IMR-90 (cell line): Measurements from ENCODE around the gene MRTFB. TPM values are rescaled to one million over a fixed set of nuclear protein-coding genes. Genes with fewer than 3 reads are reported as not detected.

Experiments
- ATAC-seq: fragments of 200-7000 bp; cut with Tn5 transposase; 2 replicates; pipeline ENCODE4 v1.9.1; 2020; ENCODE audit warnings: low read depth, mild to moderate bottlenecking, moderate library complexity
- BruUV-seq: library from RNA; stranded (reverse); fragments of 400-500 nt; replicated peaks from 2 replicates; lab custom pipeline; 2021; lab: Mats Ljungman, UMichigan
- CTCF ChIA-PET: fragments of 300-600 bp; formaldehyde crosslinking; extraction: SDS; loops from one replicate; lab custom pipeline; 2021; ENCODE audit warnings: antibody characterized with exemption; lab: Yijun Ruan, JAX
- POLR2A ChIA-PET: fragments of 300-600 bp; sonication (Branson Sonifier 250); formaldehyde crosslinking; loops from one replicate; lab custom pipeline; 2022; ENCODE audit warnings: antibody characterized with exemption; ENCODE audit not compliant: unreplicated experiment; lab: Charles Lee
- DNase-seq: peaks from one replicate; pipeline ENCODE4 v3.0.0; 2013
- H2AFZ ChIP-seq: replicated peaks from 2 replicates; pipeline ENCODE3; 2013; ENCODE audit warnings: low read length, mild to moderate bottlenecking; ENCODE audit not compliant: poor library complexity
- H2AK5ac ChIP-seq: 2 replicates; pipeline ENCODE4 v1.6.1; 2013; ENCODE audit warnings: low read depth, low read length, inconsistent platforms
- H2AK9ac ChIP-seq: replicated peaks from 2 replicates; pipeline ENCODE3; 2013; ENCODE audit warnings: mild to moderate bottlenecking, low read depth, low read length, moderate library complexity; ENCODE audit not compliant: poor library complexity
- H2BK120ac ChIP-seq: 2 replicates; pipeline ENCODE4 v1.6.1; 2013; ENCODE audit warnings: low read depth, low read length, inconsistent platforms
- H2BK15ac ChIP-seq: 3 replicates; pipeline ENCODE4 v1.6.1; 2013; ENCODE audit warnings: low read depth, low read length, inconsistent platforms
- H2BK20ac ChIP-seq: 2 replicates; pipeline ENCODE4 v1.6.1; 2013; ENCODE audit warnings: low read depth, mild to moderate bottlenecking, inconsistent platforms, low read length, moderate library complexity
- H2BK5ac ChIP-seq: 2 replicates; pipeline ENCODE4 v1.6.1; 2013; ENCODE audit warnings: mild to moderate bottlenecking, low read depth, low read length, inconsistent platforms; ENCODE audit not compliant: poor library complexity, severe bottlenecking
- H3K14ac ChIP-seq: replicated peaks from 2 replicates; pipeline ENCODE4 v1.6.1; 2013; ENCODE audit warnings: low read depth, low read length, inconsistent platforms
- H3K18ac ChIP-seq: 2 replicates; pipeline ENCODE4 v1.6.1; 2013; ENCODE audit warnings: low read depth, low read length, control low read depth
- H3K23ac ChIP-seq: 2 replicates; pipeline ENCODE4 v1.6.1; 2013; ENCODE audit warnings: low read depth, low read length, inconsistent platforms
- H3K27ac ChIP-seq: 2 replicates; pipeline ENCODE4 v1.5.1; 2013; ENCODE audit warnings: mild to moderate bottlenecking, control low read depth, low read length; ENCODE audit not compliant: insufficient read depth
- H3K27me3 ChIP-seq: 2 replicates; pipeline ENCODE4 v1.6.1; 2013; ENCODE audit warnings: low read length; ENCODE audit not compliant: control insufficient read depth, insufficient read depth
- H3K36me3 ChIP-seq: 2 replicates; pipeline ENCODE4 v1.6.1; 2013; ENCODE audit warnings: low read length, mixed read lengths; ENCODE audit not compliant: control insufficient read depth, insufficient read depth
- H3K4ac ChIP-seq: 2 replicates; pipeline ENCODE4 v1.6.1; 2013; ENCODE audit warnings: low read depth, low read length, inconsistent platforms
- H3K4me1 ChIP-seq: 2 replicates; pipeline ENCODE4 v1.6.1; 2013; ENCODE audit warnings: low read length, mixed read lengths; ENCODE audit not compliant: control insufficient read depth, insufficient read depth
- H3K4me2 ChIP-seq: 2 replicates; pipeline ENCODE4 v1.6.1; 2013; ENCODE audit warnings: low read depth, mild to moderate bottlenecking, control low read depth, low read length, moderate library complexity
- H3K4me3 ChIP-seq: 2 replicates; pipeline ENCODE4 v1.5.1; 2013; ENCODE audit warnings: low read depth, mild to moderate bottlenecking, control low read depth, low read length, moderate library complexity; ENCODE audit not compliant: insufficient read depth
- H3K56ac ChIP-seq: 2 replicates; pipeline ENCODE4 v1.6.1; 2013; ENCODE audit warnings: low read length, inconsistent platforms; ENCODE audit not compliant: insufficient read depth; ENCODE audit errors: extremely low read depth
- H3K79me1 ChIP-seq, 2 experiments: 2 replicates each; pipeline ENCODE4 v1.6.1; 2013; ENCODE audit warnings: low read length in 2 of 2, inconsistent platforms in 1 of 2, low read depth in 1 of 2
- H3K9ac ChIP-seq: 2 replicates; pipeline ENCODE4 v1.6.1; 2013; ENCODE audit warnings: low read depth, low read length, control low read depth
- H3K9me1 ChIP-seq: 2 replicates; pipeline ENCODE4 v1.6.1; 2013; ENCODE audit warnings: low read length, inconsistent platforms; ENCODE audit not compliant: insufficient read depth
- H3K9me3 ChIP-seq: 2 replicates; pipeline ENCODE4 v1.6.1; 2013; ENCODE audit warnings: low read length; ENCODE audit not compliant: control insufficient read depth, insufficient read depth
- H4K20me1 ChIP-seq: 2 replicates; pipeline ENCODE4 v1.6.1; 2013; ENCODE audit warnings: low read length, inconsistent platforms; ENCODE audit not compliant: insufficient read depth
- H4K5ac ChIP-seq: 2 replicates; pipeline ENCODE4 v1.6.1; 2013; ENCODE audit warnings: mild to moderate bottlenecking, low read depth, low read length, control low read depth
- H4K8ac ChIP-seq, 2 experiments: 2 replicates each; pipeline ENCODE4 v1.6.1; 2013; ENCODE audit warnings: low read depth in 2 of 2, low read length in 2 of 2, control low read depth in 1 of 2, inconsistent platforms in 1 of 2
- H4K91ac ChIP-seq: 2 replicates; pipeline ENCODE4 v1.6.1; 2013; ENCODE audit warnings: low read depth, low read length, inconsistent platforms; ENCODE audit not compliant: insufficient read depth
- ELK1 ChIP-seq: fragments of 150-350 bp; IDR thresholded peaks from 2 replicates; pipeline ENCODE4 v1.6.1; 2016; ENCODE audit warnings: low read depth, mild to moderate bottlenecking, low read length, moderate library complexity, borderline replicate concordance
- FOS ChIP-seq: fragments of 150-350 bp; IDR thresholded peaks from 2 replicates; pipeline ENCODE4 v1.6.1; 2016; ENCODE audit warnings: low read depth, low read length
- MXI1 ChIP-seq: IDR thresholded peaks from 2 replicates; pipeline ENCODE4 v1.6.1; 2012; ENCODE audit warnings: low read depth, mild to moderate bottlenecking, low read length, moderate library complexity, borderline replicate concordance
- NFE2L2 ChIP-seq: fragments of 150-350 bp; IDR thresholded peaks from 2 replicates; pipeline ENCODE4 v1.6.1; 2016; ENCODE audit warnings: low read depth, mild to moderate bottlenecking, low read length
- RAD21 ChIP-seq: IDR thresholded peaks from 2 replicates; pipeline ENCODE4 v1.6.1; 2012; ENCODE audit warnings: low read length, improper control_type of control experiment
- RFX5 ChIP-seq: IDR thresholded peaks from 2 replicates; pipeline ENCODE4 v1.8.0; 2012; ENCODE audit warnings: low read depth, mild to moderate bottlenecking, low read length, moderate library complexity
- WGBS, 2 experiments: methylation state at CpG; one replicate each; pipeline versions ENCODE4 v1.1.5 to v1.1.7; 2013; ENCODE audit warnings: missing lambda C conversion rate in 2 of 2; ENCODE audit not compliant: insufficient read length in 1 of 2; ENCODE audit errors: extremely low coverage in 2 of 2; 5-methylcytosine and 5-hydroxymethylcytosine counted together
- dilution Hi-C: fragments of 300-500 bp; cut with HindIII; formaldehyde crosslinking; loops from one replicate; pipeline ENCODE4 v1.14.3; 2018; ENCODE audit warnings: low sequenced_read_pairs; ENCODE audit not compliant: unreplicated experiment
- in situ Hi-C: fragments of 300-500 bp; cut with MboI; formaldehyde crosslinking; loops from 3 replicates; pipeline ENCODE4 v1.14.3; 2019; ENCODE audit warnings: low sequenced_read_pairs, inconsistent platforms, mixed read lengths
- intact Hi-C: fragments of 100-400 bp; cut with micrococcal nuclease; formaldehyde crosslinking; loops from 2 replicates; pipeline ENCODE4 v1.10.0; 2022
- polyA plus RNA-seq, 3 experiments: library from polyadenylated mRNA; depleted of rRNA; stranded (reverse); fragments of >200 nt; gene quantifications; 2 replicates each; pipeline ENCODE4 v1.2.3, GENCODE V29; 2012; ENCODE audit warnings: low replicate concordance in 1 of 3
- total RNA-seq: library from RNA; depleted of rRNA; stranded (reverse); fragments of >200 nt; gene quantifications from 2 replicates; pipeline ENCODE4 v1.2.3, GENCODE V29; 2012

MRTFB gene
- total and polyA plus RNA-seq, 2 of the 4 experiments (the other 2 are of a cell fraction): 4.4 to 5.4 TPM

- no peaks in the 10 kb centered on the region for H3K9me1 ChIP-seq
- DNase-seq (no peak), ATAC-seq (no peak)
- no peak overlapping the region for H2AK5ac ChIP-seq
- ChIA-PET CTCF (interaction anchor here (0.6 kb wide), 1 partner anchor 36 kb away, joined by 3 read pairs; no protein-coding TSS in a partner anchor), POLR2A (no interaction called here)
- no peaks in the 10 kb centered on the region for H3K27me3 ChIP-seq
- intact Hi-C loops: no loop called here
- no peak overlapping the region for H3K14ac ChIP-seq
- peaks cover 4% of the 10 kb centered on the region; the same call in 1 of the 2 replicates for H3K4me1 ChIP-seq
- H3K9me3 ChIP-seq: no peaks in the 10 kb centered on the region
- in situ Hi-C loops: no loop called here
- no peak overlapping the region for H3K27ac ChIP-seq
- H4K8ac ChIP-seq: no peak overlapping the region
- H3K4me2 ChIP-seq: no peak overlapping the region
- no peak overlapping the region for H2BK15ac ChIP-seq
- no peak overlapping the region for H4K91ac ChIP-seq
- peaks cover 12 to 23% of the 10 kb centered on the region in 2 experiments for H3K79me1 ChIP-seq
- no peak overlapping the region for H3K18ac ChIP-seq
- H2BK5ac ChIP-seq: no peak overlapping the region
- H3K23ac ChIP-seq: no peak overlapping the region
- no peak overlapping the region for H2BK20ac ChIP-seq
- H3K4me3 ChIP-seq: no peak overlapping the region
- no CpG with 5 or more reads among the region's 2 CpGs for WGBS, 2 experiments
- H3K4ac ChIP-seq: no peak overlapping the region
- dilution Hi-C loops: no loop called here
- H2AK9ac ChIP-seq: no peak overlapping the region
- no peaks in the 10 kb centered on the region for H4K20me1 ChIP-seq
- no peaks in the 10 kb centered on the region for H3K36me3 ChIP-seq
- H3K9ac ChIP-seq: no peak overlapping the region
- TF ChIP-seq NFE2L2 (no peak), ELK1 (no peak), RFX5 (no peak), FOS (no peak), RAD21 (no peak), MXI1 (no peak)
- no peak overlapping the region for H2AFZ ChIP-seq
- no TSS peak for BruUV-seq
- H2BK120ac ChIP-seq: no peak overlapping the region
- H4K5ac ChIP-seq: no peak overlapping the region
- no peak overlapping the region for H3K56ac ChIP-seq
Measured at GRCh38 chr16:14098081-14098480, 27.0 kb downstream of the MRTFB start.
